Keratinocyte (primary cell): ENCODE measurements around the gene CBLB. TPM values are rescaled to one million over a fixed set of nuclear protein-coding genes. Genes with fewer than 3 reads are reported as not detected.

Experiments
- DNase-seq: peaks from one replicate; pipeline ENCODE4 v3.0.0-alpha.2; 2011; ENCODE audit warnings: low read depth, missing footprints, low spot score
- FAIRE-seq: peaks from 2 replicates; lab custom pipeline; 2011; peaks lifted over from hg19 to GRCh38; lab: Jason Lieb, UNC
- H2AFZ ChIP-seq: 2 replicates; pipeline ENCODE4 v1.6.0; 2012; ENCODE audit warnings: low read length, control low read depth, inconsistent platforms; ENCODE audit not compliant: control insufficient read depth
- H3K27ac ChIP-seq: 2 replicates; pipeline ENCODE4 v1.5.1; 2011; ENCODE audit warnings: low read length; ENCODE audit not compliant: control insufficient read depth, insufficient read depth
- H3K27me3 ChIP-seq: 3 replicates; pipeline ENCODE4 v1.6.0; 2011; ENCODE audit warnings: low read length; ENCODE audit not compliant: control insufficient read depth, insufficient read depth; ENCODE audit errors: extremely low read depth
- H3K36me3 ChIP-seq, 2 experiments: 2 replicates in 1 of 2; 3 replicates in 1 of 2; pipeline ENCODE4 v1.5.1; 2011; ENCODE audit warnings: low read length in 2 of 2, mild to moderate bottlenecking in 1 of 2; ENCODE audit not compliant: control insufficient read depth in 2 of 2, insufficient read depth in 2 of 2; ENCODE audit errors: extremely low read depth in 1 of 2
- H3K4me1 ChIP-seq: 3 replicates; pipeline ENCODE4 v1.5.1; 2011; ENCODE audit warnings: low read length; ENCODE audit not compliant: control insufficient read depth, insufficient read depth; ENCODE audit errors: extremely low read depth
- H3K4me2 ChIP-seq: 3 replicates; pipeline ENCODE4 v1.6.0; 2011; ENCODE audit warnings: low read depth, low read length; ENCODE audit not compliant: control insufficient read depth, insufficient read depth; ENCODE audit errors: extremely low read depth
- H3K4me3 ChIP-seq, 3 experiments: fragments of 200-600 bp in 1 of 3; sonication (generic) in 1 of 3; 2 replicates in 2 of 3; 3 replicates in 1 of 3; pipeline ENCODE4 v1.5.1; 2011 to 2016; ENCODE audit warnings: low read length in 3 of 3, mild to moderate bottlenecking in 3 of 3, control low read depth in 2 of 3, inconsistent platforms in 1 of 3, low read depth in 1 of 3, mixed read lengths in 1 of 3, mixed run types in 1 of 3, moderate library complexity in 1 of 3; ENCODE audit not compliant: control insufficient read depth in 2 of 3, insufficient read depth in 2 of 3; ENCODE audit errors: extremely low read depth in 1 of 3
- H3K79me2 ChIP-seq: 2 replicates; pipeline ENCODE4 v1.6.0; 2012; ENCODE audit warnings: low read length; ENCODE audit not compliant: control insufficient read depth, insufficient read depth
- H3K9ac ChIP-seq: 3 replicates; pipeline ENCODE4 v1.6.0; 2011; ENCODE audit warnings: low read length; ENCODE audit not compliant: control insufficient read depth, insufficient read depth; ENCODE audit errors: extremely low read depth
- H3K9me1 ChIP-seq: 3 replicates; pipeline ENCODE4 v1.6.0; 2011; ENCODE audit warnings: low read length; ENCODE audit not compliant: control insufficient read depth, insufficient read depth; ENCODE audit errors: extremely low read depth
- H3K9me3 ChIP-seq: 2 replicates; pipeline ENCODE4 v1.5.1; 2012; ENCODE audit warnings: low read depth, low read length; ENCODE audit not compliant: control insufficient read depth
- H4K20me1 ChIP-seq: 3 replicates; pipeline ENCODE4 v1.6.0; 2011; ENCODE audit warnings: low read length; ENCODE audit not compliant: control insufficient read depth, insufficient read depth; ENCODE audit errors: extremely low read depth
- EZH2 ChIP-seq: IDR thresholded peaks from one replicate; pipeline ENCODE4 v1.6.1; 2012; ENCODE audit warnings: inconsistent platforms, mild to moderate bottlenecking, low read length, moderate library complexity
- dilution Hi-C: fragments of 300-500 bp; cut with MboI; formaldehyde crosslinking; loops from one replicate; pipeline ENCODE4 v1.7.0; 2020; ENCODE audit warnings: low sequenced_read_pairs; ENCODE audit not compliant: extremely low pct_ligation_motif_present
- polyA plus RNA-seq, 5 experiments: library from polyadenylated mRNA; depleted of rRNA in 3 of 5; stranded (reverse) in 3 of 5; stranded (forward) in 1 of 5; unstranded in 1 of 5; fragments of >200 nt; gene quantifications; 1 replicate in 1 of 5; 2 replicates in 3 of 5; 3 replicates in 1 of 5; pipeline versions ENCODE4 v1.2.1 to v1.2.3, GENCODE V29; 2011 to 2012; ENCODE audit warnings: missing spikeins in 2 of 5, low read depth in 1 of 5, low replicate concordance in 1 of 5
- TF ChIP-seq, protein P1 (sequence below), 3 experiments: IDR thresholded peaks in 1 of 3; conservative IDR thresholded peaks in 1 of 3; optimal IDR thresholded peaks in 1 of 3; 2 replicates in 2 of 3; 3 replicates in 1 of 3; pipeline versions ENCODE3 to v1.5.1; 2011; ENCODE audit warnings: low read length in 3 of 3, mild to moderate bottlenecking in 3 of 3, moderate library complexity in 2 of 3, control low read depth in 1 of 3, inconsistent platforms in 1 of 3; ENCODE audit not compliant: insufficient read depth in 2 of 3; ENCODE audit errors: extremely low read depth in 1 of 3

The CBLB gene
- polyA plus RNA-seq, 1 donor (not counting 4 experiments of a cell fraction or from before 2014, with no cell fraction given) = 13.6 TPM

DNA sequence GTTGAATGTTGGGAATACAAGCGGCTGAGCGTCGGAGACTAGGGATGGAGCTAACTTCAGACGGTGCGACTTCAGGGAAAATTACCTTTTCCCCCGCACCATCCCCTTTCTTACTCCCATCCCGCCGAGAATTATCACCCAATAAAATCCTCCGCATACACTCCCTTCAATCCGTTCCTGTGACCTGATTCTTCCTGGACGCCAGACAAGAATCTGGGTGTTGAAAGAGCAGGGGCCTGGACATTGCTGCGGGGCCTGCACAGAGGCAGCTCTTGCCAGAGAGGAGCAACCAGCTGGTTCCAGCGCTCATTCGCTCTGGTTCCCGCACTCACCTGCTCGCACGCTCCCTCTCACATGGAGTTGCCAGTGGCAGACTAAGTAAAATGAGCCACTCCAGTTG is 260.2 kb downstream of the CBLB start:
- no peaks in the 10 kb centered on the region for H3K9me1 ChIP-seq
- no peak overlapping the region for H3K9ac ChIP-seq
- no peaks in the 10 kb centered on the region for H3K36me3 ChIP-seq
- no peak overlapping the region for H2AFZ ChIP-seq
- no peaks in the 10 kb centered on the region for H4K20me1 ChIP-seq
- dilution Hi-C loops = no loop called here
- TF ChIP-seq, protein P1, sequence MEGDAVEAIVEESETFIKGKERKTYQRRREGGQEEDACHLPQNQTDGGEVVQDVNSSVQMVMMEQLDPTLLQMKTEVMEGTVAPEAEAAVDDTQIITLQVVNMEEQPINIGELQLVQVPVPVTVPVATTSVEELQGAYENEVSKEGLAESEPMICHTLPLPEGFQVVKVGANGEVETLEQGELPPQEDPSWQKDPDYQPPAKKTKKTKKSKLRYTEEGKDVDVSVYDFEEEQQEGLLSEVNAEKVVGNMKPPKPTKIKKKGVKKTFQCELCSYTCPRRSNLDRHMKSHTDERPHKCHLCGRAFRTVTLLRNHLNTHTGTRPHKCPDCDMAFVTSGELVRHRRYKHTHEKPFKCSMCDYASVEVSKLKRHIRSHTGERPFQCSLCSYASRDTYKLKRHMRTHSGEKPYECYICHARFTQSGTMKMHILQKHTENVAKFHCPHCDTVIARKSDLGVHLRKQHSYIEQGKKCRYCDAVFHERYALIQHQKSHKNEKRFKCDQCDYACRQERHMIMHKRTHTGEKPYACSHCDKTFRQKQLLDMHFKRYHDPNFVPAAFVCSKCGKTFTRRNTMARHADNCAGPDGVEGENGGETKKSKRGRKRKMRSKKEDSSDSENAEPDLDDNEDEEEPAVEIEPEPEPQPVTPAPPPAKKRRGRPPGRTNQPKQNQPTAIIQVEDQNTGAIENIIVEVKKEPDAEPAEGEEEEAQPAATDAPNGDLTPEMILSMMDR (optimal IDR thresholded peaks at IDR 0.05 in 1 of 3, IDR thresholded peaks at IDR 0.05 in 1 of 3, conservative IDR thresholded peaks at IDR 0.05 in 1 of 3; ENCODE audit: extremely low read depth in 1 of 3, insufficient read depth in 2 of 3, low read length in 3 of 3) = no peak
- no peak for TF ChIP-seq EZH2
- H3K27me3 ChIP-seq = no peaks in the 10 kb centered on the region
- no peaks in the 10 kb centered on the region for H3K9me3 ChIP-seq
- no peak overlapping the region for H3K4me3 ChIP-seq
- FAIRE-seq (no peak), DNase-seq (no peak)
- no peaks in the 10 kb centered on the region for H3K79me2 ChIP-seq
- H3K27ac ChIP-seq = no peak overlapping the region
- peaks cover 14% of the 10 kb centered on the region for H3K4me1 ChIP-seq
- no peak overlapping the region for H3K4me2 ChIP-seq

DNA sequence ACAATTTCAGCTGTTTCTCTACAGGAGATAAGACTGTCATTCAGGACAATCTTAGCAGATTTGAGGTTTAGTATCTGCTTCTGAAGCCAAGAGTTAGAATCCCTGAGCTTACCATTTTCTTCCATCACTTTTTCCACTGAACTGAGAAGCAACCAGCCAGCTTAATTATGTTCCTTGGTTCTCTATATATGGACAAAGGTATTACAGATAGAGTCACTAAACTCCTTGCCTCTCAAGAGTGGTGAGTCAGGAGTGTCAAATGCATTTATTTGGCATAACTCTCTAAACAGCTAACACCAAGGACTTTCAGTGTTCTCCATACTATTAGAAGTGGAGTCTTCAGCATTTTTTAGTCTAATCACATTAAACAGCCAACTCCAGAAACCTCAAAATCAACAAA is 262.8 kb downstream of the CBLB start:
- DNase-seq (no peak), FAIRE-seq (no peak)
- Histone ChIP-seq H3K27ac (no peak overlapping the region), H3K79me2 (no peaks in the 10 kb centered on the region), H3K4me1 (peaks cover 3% of the 10 kb centered on the region), H3K4me3 (no peak overlapping the region), H3K9ac (no peak overlapping the region), H3K9me1 (no peaks in the 10 kb centered on the region), H3K36me3 (no peaks in the 10 kb centered on the region), H3K9me3 (peaks cover 3% of the 10 kb centered on the region), H3K27me3 (no peaks in the 10 kb centered on the region), H2AFZ (no peak overlapping the region), H3K4me2 (no peak overlapping the region), H4K20me1 (no peaks in the 10 kb centered on the region)
- dilution Hi-C loops = no loop called here
- TF ChIP-seq, protein P1 (optimal IDR thresholded peaks at IDR 0.05 in 1 of 3, IDR thresholded peaks at IDR 0.05 in 1 of 3, conservative IDR thresholded peaks at IDR 0.05 in 1 of 3; ENCODE audit: extremely low read depth in 1 of 3, insufficient read depth in 2 of 3, low read length in 3 of 3) = no peak
- no peak for TF ChIP-seq EZH2
